Astrocyte (in vitro differentiated cells and primary cell): ENCODE data around the gene SLC52A1. TPM values are rescaled to one million over a fixed set of nuclear protein-coding genes. Genes with fewer than 3 reads are reported as not detected.

Experiments
- DNase-seq: peaks from one replicate; pipeline ENCODE4 v3.0.0-alpha.2; 2010; ENCODE audit warnings: low read depth
- FAIRE-seq: peaks from 2 replicates; lab custom pipeline; 2011; peaks lifted over from hg19 to GRCh38; lab: Jason Lieb, UNC
- H2AFZ ChIP-seq: 2 replicates; pipeline ENCODE4 v1.6.0; 2012; ENCODE audit warnings: low read depth, low read length, inconsistent platforms
- H3K27ac ChIP-seq: 2 replicates; pipeline ENCODE4 v1.5.1; 2011; ENCODE audit warnings: low read depth, low read length, inconsistent platforms
- H3K27me3 ChIP-seq: 2 replicates; pipeline ENCODE4 v1.6.0; 2011; ENCODE audit warnings: low read length, inconsistent platforms; ENCODE audit not compliant: insufficient read depth
- H3K36me3 ChIP-seq: 2 replicates; pipeline ENCODE4 v1.5.1; 2011; ENCODE audit warnings: low read length, inconsistent platforms; ENCODE audit not compliant: insufficient read depth
- H3K4me1 ChIP-seq: 2 replicates; pipeline ENCODE4 v1.5.1; 2011; ENCODE audit warnings: low read length, inconsistent platforms; ENCODE audit not compliant: insufficient read depth
- H3K4me2 ChIP-seq: 2 replicates; pipeline ENCODE4 v1.6.0; 2012; ENCODE audit warnings: low read length, inconsistent platforms
- H3K4me3 ChIP-seq: 2 replicates; pipeline ENCODE4 v1.5.1; 2011; ENCODE audit warnings: low read depth, mild to moderate bottlenecking, low read length, inconsistent platforms; ENCODE audit not compliant: insufficient read depth
- H3K79me2 ChIP-seq: 2 replicates; pipeline ENCODE4 v1.6.0; 2012; ENCODE audit warnings: mild to moderate bottlenecking, low read length, inconsistent platforms; ENCODE audit not compliant: insufficient read depth
- H3K9ac ChIP-seq: 2 replicates; pipeline ENCODE4 v1.6.0; 2012; ENCODE audit warnings: mild to moderate bottlenecking, low read length, inconsistent platforms
- H3K9me3 ChIP-seq: 2 replicates; pipeline ENCODE4 v1.5.1; 2012; ENCODE audit warnings: low read depth, mild to moderate bottlenecking, low read length, inconsistent platforms; ENCODE audit not compliant: insufficient read depth
- H4K20me1 ChIP-seq: 2 replicates; pipeline ENCODE4 v1.6.0; 2012; ENCODE audit warnings: low read length, inconsistent platforms; ENCODE audit not compliant: insufficient read depth
- H3K27ac Mint-ChIP-seq: one replicate; pipeline ENCODE4 v1.8.0; 2021; ENCODE audit warnings: mild to moderate bottlenecking, mixed read lengths; ENCODE audit not compliant: unreplicated experiment
- H3K27me3 Mint-ChIP-seq: one replicate; pipeline ENCODE4 v1.8.0; 2021; ENCODE audit warnings: low read depth, mixed read lengths; ENCODE audit not compliant: unreplicated experiment
- H3K36me3 Mint-ChIP-seq: one replicate; pipeline ENCODE4 v1.8.0; 2021; ENCODE audit warnings: low read depth, mixed read lengths; ENCODE audit not compliant: unreplicated experiment
- H3K4me1 Mint-ChIP-seq: one replicate; pipeline ENCODE4 v1.8.0; 2021; ENCODE audit warnings: low read depth, mixed read lengths; ENCODE audit not compliant: unreplicated experiment
- H3K4me3 Mint-ChIP-seq: one replicate; pipeline ENCODE4 v1.8.0; 2021; ENCODE audit warnings: mild to moderate bottlenecking, moderate library complexity, mixed read lengths; ENCODE audit not compliant: unreplicated experiment
- H3K9me3 Mint-ChIP-seq: one replicate; pipeline ENCODE4 v1.8.0; 2021; ENCODE audit warnings: mild to moderate bottlenecking, mixed read lengths; ENCODE audit not compliant: unreplicated experiment
- CTCF ChIP-seq: IDR thresholded peaks from 2 replicates; pipeline ENCODE4 v1.5.1; 2011; ENCODE audit warnings: low read depth, mild to moderate bottlenecking, inconsistent platforms, low read length, moderate library complexity; ENCODE audit not compliant: insufficient read depth
- EZH2 ChIP-seq: IDR thresholded peaks from 2 replicates; pipeline ENCODE4 v1.6.1; 2012; ENCODE audit warnings: mild to moderate bottlenecking, low read length, inconsistent platforms; ENCODE audit not compliant: insufficient read depth
- total RNA-seq: library from RNA; stranded (reverse); gene quantifications from 2 replicates; pipeline ENCODE4 v1.2.1, GENCODE V29; 2021

SLC52A1 gene
- total RNA-seq, 1 donor from 2014 or later = not detected

- H3K36me3 Mint-ChIP-seq = peaks cover 23% of the 10 kb centered on the region
- H3K27ac Mint-ChIP-seq = peak overlapping the region; percentile 63
- Histone ChIP-seq H3K27ac (no peak overlapping the region), H3K4me3 (peak overlapping the region; percentile 69), H3K4me2 (peak overlapping the region; percentile 99), H3K79me2 (peaks cover 35% of the 10 kb centered on the region), H3K36me3 (peaks cover 23% of the 10 kb centered on the region), H2AFZ (no peak overlapping the region), H3K9ac (peak overlapping the region; percentile 85), H4K20me1 (peaks cover 56% of the 10 kb centered on the region), H3K4me1 (peaks cover 24% of the 10 kb centered on the region), H3K27me3 (no peaks in the 10 kb centered on the region), H3K9me3 (no peaks in the 10 kb centered on the region)
- peaks cover 2% of the 10 kb centered on the region for H3K27me3 Mint-ChIP-seq
- no peak for FAIRE-seq
- H3K4me1 Mint-ChIP-seq = peaks cover 10% of the 10 kb centered on the region
- DNase-seq = no peak
- H3K4me3 Mint-ChIP-seq = peak overlapping the region; percentile 91
- no peak for TF ChIP-seq EZH2
- TF ChIP-seq CTCF = no peak
- peaks cover 2% of the 10 kb centered on the region for H3K9me3 Mint-ChIP-seq
Observed at GRCh38 chr17:4999430-5000093, 35.7 kb downstream of the SLC52A1 start.

GRCh38 chr17:4998732-4999429, 36.3 kb downstream of the SLC52A1 start:
- H3K4me3 ChIP-seq = peak overlapping the region; percentile 69
- Mint-ChIP-seq H3K4me1 (peaks cover 6% of the 10 kb centered on the region), H3K27me3 (peaks cover 2% of the 10 kb centered on the region), H3K27ac (peak overlapping the region; percentile 63), H3K36me3 (peaks cover 17% of the 10 kb centered on the region), H3K4me3 (peak overlapping the region; percentile 91), H3K9me3 (peaks cover 2% of the 10 kb centered on the region)
- no peak overlapping the region for H2AFZ ChIP-seq
- no peak for TF ChIP-seq EZH2
- no peak for TF ChIP-seq CTCF
- peaks cover 16% of the 10 kb centered on the region for H3K36me3 ChIP-seq
- no peak for FAIRE-seq
- H3K27me3 ChIP-seq = no peaks in the 10 kb centered on the region
- H3K9ac ChIP-seq = peak overlapping the region; percentile 85
- H3K4me2 ChIP-seq = peak overlapping the region; percentile 99
- peaks cover 24% of the 10 kb centered on the region for H3K4me1 ChIP-seq
- no peaks in the 10 kb centered on the region for H3K9me3 ChIP-seq
- peaks cover 50% of the 10 kb centered on the region for H4K20me1 ChIP-seq
- H3K79me2 ChIP-seq = peaks cover 35% of the 10 kb centered on the region
- DNase-seq = no peak
- H3K27ac ChIP-seq = no peak overlapping the region
